GM10248 (cell line): ENCODE measurements around the gene SHROOM2.

Experiments
- CTCF ChIA-PET: fragments of 300-600 bp; sonication (Branson Sonifier 250); formaldehyde crosslinking; extraction: SDS; loops from one replicate; lab custom pipeline; 2021; ENCODE audit warnings: antibody characterized with exemption; lab: Yijun Ruan, JAX
- POLR2A ChIA-PET: fragments of 350-650 bp; sonication (Branson Sonifier 250); formaldehyde crosslinking; extraction: SDS; loops from one replicate; lab custom pipeline; 2020; ENCODE audit warnings: antibody characterized with exemption; lab: Yijun Ruan, JAX
- DNase-seq: peaks from one replicate; pipeline ENCODE4 v3.0.0; 2012; ENCODE audit errors: extremely low spot score
- CTCF ChIP-seq: IDR thresholded peaks from 2 replicates; pipeline ENCODE4 v1.5.1; 2012; ENCODE audit warnings: mild to moderate bottlenecking, low read depth; ENCODE audit errors: extremely low read depth, missing control alignments, control extremely low read depth

SHROOM2 gene

DNA sequence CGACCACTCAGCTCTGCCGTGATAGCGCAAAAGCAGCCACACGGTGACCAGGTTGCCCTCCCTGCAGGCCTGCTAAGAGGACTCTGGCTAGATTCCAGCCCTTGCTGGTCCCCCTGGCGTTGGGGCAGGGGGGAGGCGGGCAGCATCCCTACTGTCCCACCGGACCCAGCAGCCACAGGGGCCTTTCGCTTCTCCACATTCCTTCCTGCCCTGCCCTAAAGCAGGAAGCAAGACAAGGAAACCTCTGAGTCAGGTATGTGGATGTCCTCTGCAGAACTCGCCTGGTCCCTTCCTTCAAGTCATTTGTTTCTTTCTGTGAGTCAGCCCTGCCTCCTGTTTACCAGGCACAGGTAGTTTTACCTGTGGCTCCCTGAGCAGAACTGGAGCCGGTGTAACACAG lies 120.7 kb downstream of the SHROOM2 start:
- DNase-seq = no peak
- no peak for TF ChIP-seq CTCF
- POLR2A ChIA-PET = no interaction called here
- CTCF ChIA-PET = no interaction called here

DNA sequence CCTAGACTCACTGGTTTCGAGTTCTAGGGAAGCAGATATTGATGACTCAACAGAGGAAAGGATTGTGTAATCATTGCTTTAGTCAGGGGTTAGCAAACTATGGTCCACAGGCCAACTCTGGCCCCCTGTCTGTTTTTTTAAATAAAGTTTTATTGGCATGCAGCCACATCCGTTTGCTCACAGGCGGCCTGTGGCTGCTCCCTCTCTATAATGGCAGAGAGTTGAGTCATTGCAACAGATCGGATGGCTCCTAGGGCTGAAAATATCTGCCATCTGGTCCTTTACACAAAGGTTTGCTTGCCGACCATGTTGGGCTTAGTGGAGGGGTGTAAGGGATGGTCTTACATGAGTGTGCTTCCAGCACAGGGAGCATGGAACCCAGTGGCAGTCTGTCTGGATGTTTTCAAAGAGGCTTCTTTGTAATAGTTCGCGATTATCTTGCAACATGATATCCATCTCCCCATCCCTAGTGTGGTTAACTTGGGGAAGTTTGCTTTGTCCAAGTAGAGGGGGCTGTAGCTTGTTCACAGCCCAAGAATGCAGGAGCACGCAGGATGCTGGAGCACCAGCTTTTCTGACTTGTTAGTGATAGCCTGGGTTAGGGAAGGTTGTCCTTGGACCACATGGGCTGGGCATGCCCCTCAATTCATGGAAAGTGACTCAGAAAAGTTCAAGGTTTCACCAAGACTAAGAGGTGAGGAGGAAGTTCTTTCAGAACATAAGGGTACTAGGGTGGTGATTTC lies 121.6 kb downstream of the SHROOM2 start:
- POLR2A ChIA-PET = no interaction called here

GRCh38 chrX:9909254-9909653 lies 123.0 kb downstream of the SHROOM2 start:
- ChIA-PET CTCF (no interaction called here), POLR2A (no interaction called here)
- DNase-seq = no peak
- TF ChIP-seq CTCF = no peak

More for the DNA sequence above, 121.6 kb downstream of the SHROOM2 start:
- no peak for DNase-seq
- CTCF ChIA-PET = no interaction called here
- no peak for TF ChIP-seq CTCF

GRCh38 chrX:9911487-9911886 lies 125.3 kb downstream of the SHROOM2 start:
- ChIA-PET POLR2A (no interaction called here), CTCF (no interaction called here)
- no peak for TF ChIP-seq CTCF
- DNase-seq = no peak

DNA sequence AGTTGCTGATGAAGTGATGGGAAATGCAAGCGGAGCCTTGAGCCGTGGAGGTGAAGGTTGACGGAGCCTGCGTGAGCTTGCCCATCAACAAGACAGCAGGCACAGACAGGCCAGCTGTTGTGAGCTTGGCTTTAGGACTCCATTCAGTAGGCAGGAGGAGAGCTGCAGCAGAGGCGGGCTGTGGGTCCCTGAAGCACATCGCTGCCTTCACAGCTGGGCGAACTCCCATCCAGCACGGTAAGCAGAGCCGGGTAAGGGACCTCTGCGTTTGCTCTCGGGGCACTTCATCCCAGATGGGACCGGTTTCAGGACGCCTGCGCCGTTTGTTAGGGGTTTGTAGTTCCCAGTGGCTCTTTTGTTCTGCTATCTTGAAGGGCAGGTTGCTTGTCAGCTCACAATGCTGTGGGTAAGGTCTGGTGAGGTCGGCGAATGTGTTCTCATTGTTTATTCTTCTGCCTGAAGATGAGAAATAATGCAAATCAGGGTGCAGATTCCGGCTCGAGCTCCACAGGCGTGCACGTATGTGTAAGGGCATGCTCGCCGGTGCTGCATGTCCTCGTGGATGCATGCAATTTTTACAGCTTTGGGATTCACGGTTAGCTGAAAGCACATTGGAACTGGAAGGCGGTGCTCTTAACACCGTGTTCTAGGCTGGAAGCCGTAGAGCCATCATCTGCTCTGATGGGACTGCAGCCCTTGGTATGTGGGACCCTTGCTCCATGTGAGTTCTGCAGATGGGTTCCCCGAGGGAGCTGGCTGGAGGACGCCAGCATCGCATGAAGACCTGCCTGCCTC lies 126.3 kb downstream of the SHROOM2 start:
- no peak for DNase-seq
- TF ChIP-seq CTCF = no peak
- ChIA-PET POLR2A (no interaction called here), CTCF (interaction anchor here (1.1 kb wide), 1 partner anchor 207 kb away, joined by 6 read pairs; no protein-coding TSS in a partner anchor)

DNA sequence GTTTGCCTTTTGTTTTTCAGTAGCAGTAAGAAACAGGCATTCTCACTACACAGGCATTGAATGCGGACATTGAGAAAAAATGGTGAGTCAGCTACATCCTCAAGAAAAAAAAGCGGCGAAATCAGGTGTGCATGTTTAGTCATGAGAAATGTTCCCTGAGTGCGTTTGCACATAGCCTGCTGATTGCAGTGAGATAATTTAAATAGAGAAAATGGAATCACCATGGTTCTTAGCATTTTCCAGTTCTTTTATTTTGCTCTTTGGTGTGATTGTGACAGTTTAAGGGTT lies 126.9 kb downstream of the SHROOM2 start:
- TF ChIP-seq CTCF = no peak
- ChIA-PET CTCF (no interaction called here), POLR2A (no interaction called here)
- DNase-seq = no peak
